Mesendoderm (in vitro differentiated cells): ENCODE measurements around the gene SORCS2.

Experiments
- DNase-seq: peaks from one replicate; pipeline ENCODE4 v3.0.0; 2013
- H2AK5ac ChIP-seq: 2 replicates; pipeline ENCODE4 v1.6.1; 2013; ENCODE audit warnings: low read length, inconsistent platforms
- H2BK120ac ChIP-seq: 2 replicates; pipeline ENCODE4 v1.6.1; 2013; ENCODE audit warnings: low read depth, mild to moderate bottlenecking, low read length, moderate library complexity, mixed read lengths
- H2BK15ac ChIP-seq: replicated peaks from 2 replicates; pipeline ENCODE4 v1.6.1; 2013; ENCODE audit warnings: low read depth, mild to moderate bottlenecking, moderate library complexity
- H2BK5ac ChIP-seq: 2 replicates; pipeline ENCODE4 v1.6.1; 2013; ENCODE audit warnings: low read length, inconsistent platforms
- H3K18ac ChIP-seq: 2 replicates; pipeline ENCODE4 v1.6.1; 2013; ENCODE audit warnings: mild to moderate bottlenecking, low read length, mixed read lengths
- H3K23ac ChIP-seq: one replicate; pipeline ENCODE4 v1.6.1; 2013; ENCODE audit warnings: low read length
- H3K27ac ChIP-seq: 2 replicates; pipeline ENCODE4 v1.5.1; 2013; ENCODE audit warnings: low read depth, mild to moderate bottlenecking, inconsistent platforms, low read length, moderate library complexity
- H3K27me3 ChIP-seq: 2 replicates; pipeline ENCODE4 v1.6.1; 2013; ENCODE audit warnings: low read length, control low read depth, mild to moderate bottlenecking, inconsistent platforms; ENCODE audit not compliant: insufficient read depth, poor library complexity
- H3K36me3 ChIP-seq: 2 replicates; pipeline ENCODE4 v1.6.1; 2013; ENCODE audit warnings: low read length, inconsistent platforms; ENCODE audit not compliant: control insufficient read depth, insufficient read depth
- H3K4ac ChIP-seq: one replicate; pipeline ENCODE4 v1.6.1; 2013; ENCODE audit warnings: low read depth, mild to moderate bottlenecking, low read length, moderate library complexity
- H3K4me1 ChIP-seq: 2 replicates; pipeline ENCODE4 v1.6.1; 2013; ENCODE audit warnings: low read depth, low read length, inconsistent platforms; ENCODE audit not compliant: control insufficient read depth
- H3K4me2 ChIP-seq: 2 replicates; pipeline ENCODE4 v1.6.1; 2013; ENCODE audit warnings: low read length
- H3K4me3 ChIP-seq: 2 replicates; pipeline ENCODE4 v1.5.1; 2013; ENCODE audit warnings: mild to moderate bottlenecking, low read length
- H3K56ac ChIP-seq: one replicate; pipeline ENCODE4 v1.6.1; 2013; ENCODE audit warnings: low read length
- H3K79me1 ChIP-seq: 2 replicates; pipeline ENCODE4 v1.6.1; 2013; ENCODE audit warnings: low read length, inconsistent platforms
- H3K79me2 ChIP-seq: 2 replicates; pipeline ENCODE4 v1.6.1; 2013; ENCODE audit warnings: mild to moderate bottlenecking, low read length; ENCODE audit not compliant: control insufficient read depth, insufficient read depth
- H3K9ac ChIP-seq: 2 replicates; pipeline ENCODE4 v1.6.1; 2013; ENCODE audit warnings: low read length, inconsistent platforms
- H4K5ac ChIP-seq: one replicate; pipeline ENCODE4 v1.6.1; 2013; ENCODE audit warnings: low read length
- H4K8ac ChIP-seq: one replicate; pipeline ENCODE4 v1.6.1; 2013; ENCODE audit warnings: low read depth, mild to moderate bottlenecking, control low read depth, low read length, moderate library complexity
- whole genome bisulfite sequencing: extraction: QIAGEN DNeasy Blood & Tissue Kit; methylation state at CpG from one replicate; pipeline ENCODE4 v1.1.7; 2013; ENCODE audit warnings: low lambda C conversion rate, missing lambda C conversion rate; ENCODE audit not compliant: insufficient coverage; ENCODE audit errors: extremely low coverage; 5-methylcytosine and 5-hydroxymethylcytosine counted together

The SORCS2 gene

DNA sequence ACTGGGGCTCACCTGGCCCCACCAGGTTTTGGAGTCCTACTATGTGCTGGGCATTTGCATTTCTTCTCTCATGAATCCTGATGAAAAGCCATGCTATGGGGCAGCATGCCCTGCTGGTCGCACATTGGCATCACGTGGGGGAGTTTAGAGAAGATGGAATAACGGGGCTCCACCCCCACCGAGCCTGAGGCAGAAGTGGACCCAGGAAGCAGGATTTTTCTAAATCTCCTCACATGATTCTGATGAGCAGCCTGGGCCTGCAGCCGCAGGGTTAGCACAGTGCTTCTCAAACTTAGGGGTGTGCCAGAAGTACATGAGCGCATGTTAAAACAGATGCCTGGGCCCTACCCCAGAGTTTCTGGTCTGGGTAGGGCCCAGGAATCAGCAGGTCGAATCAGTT is 4.6 kb upstream of the SORCS2 start:
- H2BK120ac ChIP-seq, result no peak overlapping the region
- WGBS, result no CpG with 5 or more reads among the region's 7 CpGs
- H3K4me1 ChIP-seq, result no peaks in the 10 kb centered on the region

DNA sequence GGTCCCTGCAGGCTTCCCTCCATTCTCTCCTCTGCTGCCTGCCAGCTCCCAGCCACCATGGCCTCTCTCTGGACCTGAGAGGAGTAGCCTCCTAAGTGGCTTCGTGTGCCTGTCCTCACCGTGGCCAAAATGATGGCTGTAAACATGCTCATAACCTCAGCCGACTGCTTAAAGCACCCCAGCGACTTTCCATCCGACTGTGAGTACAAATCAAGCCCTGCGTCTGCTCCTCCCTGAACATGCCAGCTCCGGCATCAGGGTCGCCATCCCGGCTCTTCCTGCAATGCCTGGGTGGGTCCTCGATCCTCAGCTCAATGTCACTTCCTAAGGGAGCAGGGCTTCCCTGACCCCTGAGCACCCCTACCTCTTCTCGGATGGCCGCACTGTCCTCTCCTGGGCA is 3.3 kb upstream of the SORCS2 start:
- H2BK5ac ChIP-seq, result no peak overlapping the region
- no peaks in the 10 kb centered on the region for H3K36me3 ChIP-seq
- no peak overlapping the region for H3K9ac ChIP-seq
- H3K79me2 ChIP-seq, result no peaks in the 10 kb centered on the region
- H3K23ac ChIP-seq, result no peak overlapping the region
- no peak overlapping the region for H3K4me2 ChIP-seq
- H4K8ac ChIP-seq, result no peak overlapping the region
- H2BK120ac ChIP-seq, result no peak overlapping the region
- H3K4me1 ChIP-seq, result no peaks in the 10 kb centered on the region
- H3K4me3 ChIP-seq, result no peak overlapping the region
- H2BK15ac ChIP-seq, result no peak overlapping the region
- no peak overlapping the region for H3K4ac ChIP-seq
- H3K18ac ChIP-seq, result no peak overlapping the region
- peaks cover 6% of the 10 kb centered on the region for H3K27me3 ChIP-seq
- no peak overlapping the region for H3K56ac ChIP-seq
- no CpG with 5 or more reads among the region's 12 CpGs for WGBS
- H3K27ac ChIP-seq, result no peak overlapping the region
- no peak overlapping the region for H4K5ac ChIP-seq
- H2AK5ac ChIP-seq, result no peak overlapping the region
- DNase-seq, result no peak
- H3K79me1 ChIP-seq, result no peaks in the 10 kb centered on the region

More for the DNA sequence above, 4.6 kb upstream of the SORCS2 start:
- H3K4ac ChIP-seq, result no peak overlapping the region
- H2BK15ac ChIP-seq, result no peak overlapping the region
- H3K79me2 ChIP-seq, result no peaks in the 10 kb centered on the region
- H3K36me3 ChIP-seq, result no peaks in the 10 kb centered on the region
- DNase-seq, result no peak
- H4K5ac ChIP-seq, result no peak overlapping the region
- H2BK5ac ChIP-seq, result no peak overlapping the region
- H3K27me3 ChIP-seq, result no peaks in the 10 kb centered on the region
- no peak overlapping the region for H3K23ac ChIP-seq
- no peak overlapping the region for H3K18ac ChIP-seq
- H3K27ac ChIP-seq, result no peak overlapping the region
- H3K4me2 ChIP-seq, result no peak overlapping the region
- no peak overlapping the region for H3K9ac ChIP-seq
- no peaks in the 10 kb centered on the region for H3K79me1 ChIP-seq
- H4K8ac ChIP-seq, result no peak overlapping the region
- no peak overlapping the region for H3K56ac ChIP-seq
- no peak overlapping the region for H2AK5ac ChIP-seq
- H3K4me3 ChIP-seq, result no peak overlapping the region

DNA sequence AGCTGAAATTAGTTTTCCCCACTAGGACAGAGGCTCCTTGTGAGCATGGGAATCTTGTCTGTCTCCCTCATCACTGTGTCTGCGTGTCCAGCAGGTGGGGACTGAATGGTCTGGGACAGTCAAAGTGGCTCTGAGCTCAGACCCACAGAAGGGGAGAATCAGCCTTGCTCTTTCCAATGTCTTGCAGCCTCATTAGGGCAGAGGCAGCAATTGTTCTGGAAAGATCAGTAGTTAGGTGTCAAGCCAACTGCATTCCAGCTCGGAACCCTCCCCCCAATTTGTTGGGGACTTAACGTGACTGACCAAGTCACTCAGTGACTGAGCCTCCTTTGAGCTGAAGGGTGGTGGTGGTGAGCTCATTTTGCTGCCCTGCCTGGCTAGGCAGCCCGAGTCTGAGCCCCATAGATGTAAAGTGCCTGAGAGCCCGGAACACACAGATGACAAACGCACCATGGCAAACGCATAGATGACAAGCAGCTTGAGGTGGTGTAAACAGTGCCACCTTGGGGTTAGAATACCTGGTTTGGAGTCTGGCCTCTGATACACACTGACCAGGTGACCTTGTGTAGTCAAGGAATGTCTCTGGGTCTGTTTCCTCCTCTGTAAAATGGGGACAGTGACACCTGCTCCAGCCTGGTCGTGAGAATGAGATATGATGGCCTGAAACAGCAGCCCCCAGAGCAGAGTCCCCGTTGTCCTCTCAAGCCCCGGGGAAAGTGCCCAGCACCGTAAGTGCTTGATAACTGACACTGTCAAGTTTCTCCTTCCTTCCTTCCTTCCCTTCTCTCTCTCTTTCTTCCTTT is 2.7 kb upstream of the SORCS2 start:
- no peak overlapping the region for H3K27ac ChIP-seq
- H2BK15ac ChIP-seq, result no peak overlapping the region
- H3K36me3 ChIP-seq, result no peaks in the 10 kb centered on the region
- no peaks in the 10 kb centered on the region for H3K4me1 ChIP-seq
- H3K4me2 ChIP-seq, result no peak overlapping the region
- H4K8ac ChIP-seq, result no peak overlapping the region
- H3K79me1 ChIP-seq, result no peaks in the 10 kb centered on the region
- no peak overlapping the region for H4K5ac ChIP-seq
- peaks cover 6% of the 10 kb centered on the region for H3K27me3 ChIP-seq
- no peak overlapping the region for H3K9ac ChIP-seq
- DNase-seq, result peak; percentile 57
- no peak overlapping the region for H3K4me3 ChIP-seq
- no peak overlapping the region for H3K23ac ChIP-seq
- H2AK5ac ChIP-seq, result no peak overlapping the region
- H3K18ac ChIP-seq, result no peak overlapping the region
- H3K56ac ChIP-seq, result no peak overlapping the region
- no peak overlapping the region for H3K4ac ChIP-seq
- WGBS, result no CpG with 5 or more reads among the region's 11 CpGs
- H2BK5ac ChIP-seq, result no peak overlapping the region
- no peaks in the 10 kb centered on the region for H3K79me2 ChIP-seq
- H2BK120ac ChIP-seq, result no peak overlapping the region

DNA sequence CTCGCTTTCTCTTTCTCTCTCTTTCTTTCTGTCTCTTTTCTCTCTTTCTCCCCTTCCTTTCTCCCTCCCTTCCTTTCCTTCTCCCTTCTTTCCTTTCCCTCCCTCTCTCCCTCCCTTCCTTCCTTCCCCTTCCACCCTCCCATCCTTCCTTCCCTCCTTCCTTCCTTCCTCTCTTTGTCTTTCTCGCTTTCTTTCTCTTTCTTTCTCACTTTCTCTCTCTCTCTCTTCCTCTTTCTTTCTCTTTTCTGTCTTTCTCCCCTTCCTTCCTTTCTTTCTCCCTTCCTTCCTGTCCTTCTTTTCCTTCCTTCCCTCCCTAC is 2.1 kb upstream of the SORCS2 start:
- Histone ChIP-seq H3K36me3 (no peaks in the 10 kb centered on the region), H3K79me1 (no peaks in the 10 kb centered on the region), H3K4me3 (no peak overlapping the region), H2BK120ac (no peak overlapping the region), H3K23ac (no peak overlapping the region), H2BK15ac (no peak overlapping the region), H2AK5ac (no peak overlapping the region), H3K4me2 (no peak overlapping the region), H2BK5ac (no peak overlapping the region), H3K9ac (no peak overlapping the region), H3K56ac (no peak overlapping the region), H3K18ac (no peak overlapping the region), H4K5ac (no peak overlapping the region), H3K27ac (no peak overlapping the region), H3K79me2 (no peaks in the 10 kb centered on the region), H3K27me3 (peaks cover 6% of the 10 kb centered on the region), H4K8ac (no peak overlapping the region), H3K4me1 (no peaks in the 10 kb centered on the region), H3K4ac (no peak overlapping the region)
- DNase-seq, result no peak
- no CpG with 5 or more reads among the region's 2 CpGs for WGBS

DNA sequence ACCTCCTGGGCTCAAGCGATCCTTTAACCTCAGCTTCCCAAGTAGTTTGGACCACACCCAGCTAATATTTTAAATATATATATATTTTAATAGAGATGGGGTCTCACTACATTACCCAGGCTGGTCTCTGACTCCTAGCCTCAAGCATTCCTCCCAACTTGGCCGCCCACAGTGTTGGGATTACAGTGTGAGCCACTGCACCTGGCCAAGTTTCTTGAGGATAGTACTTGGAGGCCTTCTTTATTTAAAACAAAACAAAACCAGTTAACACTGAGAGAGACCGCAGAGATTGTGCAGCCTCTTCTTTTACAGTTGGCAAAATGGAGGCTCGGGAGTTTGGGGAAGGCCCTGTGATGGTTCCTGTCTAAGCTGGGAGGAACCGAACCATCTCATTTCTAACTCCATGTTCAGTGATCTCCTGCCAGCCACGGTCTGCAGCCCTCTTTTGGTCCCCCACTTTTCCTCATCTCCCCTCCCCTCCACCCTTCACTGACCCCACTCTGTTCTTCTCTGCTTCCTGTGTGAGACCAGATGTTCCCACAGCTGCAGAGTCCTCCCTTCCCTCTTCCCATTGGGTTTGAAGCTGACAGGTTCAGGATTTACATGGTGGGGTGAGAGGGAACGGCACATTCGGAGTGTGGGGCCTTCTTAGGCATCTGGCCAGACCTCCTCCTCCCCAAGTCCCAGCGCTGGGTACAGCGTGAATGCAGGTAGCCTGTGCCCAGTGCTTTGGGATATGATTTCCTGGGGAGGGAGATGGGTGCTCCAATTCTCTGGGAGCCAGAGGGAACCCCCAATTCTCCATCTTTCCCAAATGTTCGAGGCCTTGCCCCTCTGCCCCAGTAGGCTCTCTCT is 1.4 kb upstream of the SORCS2 start:
- Histone ChIP-seq H3K79me1 (no peaks in the 10 kb centered on the region), H3K18ac (no peak overlapping the region), H4K8ac (no peak overlapping the region), H2BK5ac (no peak overlapping the region), H3K27ac (no peak overlapping the region), H2BK15ac (no peak overlapping the region), H3K56ac (no peak overlapping the region), H2BK120ac (no peak overlapping the region), H3K23ac (no peak overlapping the region), H3K27me3 (peaks cover 6% of the 10 kb centered on the region), H3K4me1 (no peaks in the 10 kb centered on the region), H4K5ac (no peak overlapping the region), H3K79me2 (no peaks in the 10 kb centered on the region), H3K9ac (no peak overlapping the region), H3K4me3 (no peak overlapping the region), H3K4me2 (no peak overlapping the region), H2AK5ac (no peak overlapping the region), H3K4ac (no peak overlapping the region), H3K36me3 (no peaks in the 10 kb centered on the region)
- WGBS, result no CpG with 5 or more reads among the region's 11 CpGs
- no peak for DNase-seq
